ENCODE measurements around the gene ZWILCH.

The ZWILCH gene

DNA sequence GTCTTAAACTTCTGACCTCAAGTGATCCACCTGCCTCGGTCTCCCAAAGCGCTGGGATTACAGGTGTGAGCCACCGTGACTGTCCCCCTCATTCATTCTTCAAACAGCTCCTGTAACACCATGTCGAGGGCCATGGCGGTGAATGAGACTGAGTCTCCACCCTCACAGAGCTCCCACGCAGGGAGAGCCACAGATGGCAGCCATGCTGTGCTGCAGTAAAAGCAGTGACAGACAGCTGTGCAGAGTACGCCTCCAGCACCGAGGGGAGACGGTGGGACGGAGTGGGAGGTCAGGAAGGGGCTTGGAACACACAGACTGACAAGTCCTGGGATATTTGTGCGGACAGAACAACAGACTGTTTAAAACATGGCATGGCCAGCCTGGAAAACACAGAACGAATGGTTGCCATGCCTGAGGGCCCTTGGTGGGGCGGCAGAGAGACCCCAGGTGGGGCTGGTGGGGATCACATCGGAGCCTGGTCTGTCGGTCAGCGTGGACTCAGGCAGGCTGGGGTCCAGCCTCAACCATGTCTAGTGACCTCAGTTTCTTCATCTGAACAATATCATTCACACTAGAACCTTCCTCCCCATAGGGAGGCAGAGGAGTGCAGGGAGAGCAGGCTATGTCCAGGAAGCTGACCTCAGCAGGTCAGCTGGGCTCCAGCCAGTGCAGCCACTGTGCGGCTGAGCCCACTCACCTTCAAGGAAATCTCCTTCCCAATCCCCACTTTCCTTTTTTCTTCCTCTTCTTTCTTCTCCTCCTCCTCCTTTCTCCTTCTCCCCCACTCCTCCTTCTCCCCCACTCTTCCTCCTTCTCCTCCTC, 81.2 kb downstream of the ZWILCH start:
- TF ChIP-seq, protein P1, sequence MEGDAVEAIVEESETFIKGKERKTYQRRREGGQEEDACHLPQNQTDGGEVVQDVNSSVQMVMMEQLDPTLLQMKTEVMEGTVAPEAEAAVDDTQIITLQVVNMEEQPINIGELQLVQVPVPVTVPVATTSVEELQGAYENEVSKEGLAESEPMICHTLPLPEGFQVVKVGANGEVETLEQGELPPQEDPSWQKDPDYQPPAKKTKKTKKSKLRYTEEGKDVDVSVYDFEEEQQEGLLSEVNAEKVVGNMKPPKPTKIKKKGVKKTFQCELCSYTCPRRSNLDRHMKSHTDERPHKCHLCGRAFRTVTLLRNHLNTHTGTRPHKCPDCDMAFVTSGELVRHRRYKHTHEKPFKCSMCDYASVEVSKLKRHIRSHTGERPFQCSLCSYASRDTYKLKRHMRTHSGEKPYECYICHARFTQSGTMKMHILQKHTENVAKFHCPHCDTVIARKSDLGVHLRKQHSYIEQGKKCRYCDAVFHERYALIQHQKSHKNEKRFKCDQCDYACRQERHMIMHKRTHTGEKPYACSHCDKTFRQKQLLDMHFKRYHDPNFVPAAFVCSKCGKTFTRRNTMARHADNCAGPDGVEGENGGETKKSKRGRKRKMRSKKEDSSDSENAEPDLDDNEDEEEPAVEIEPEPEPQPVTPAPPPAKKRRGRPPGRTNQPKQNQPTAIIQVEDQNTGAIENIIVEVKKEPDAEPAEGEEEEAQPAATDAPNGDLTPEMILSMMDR (IDR thresholded peaks at IDR 0.05; ENCODE audit: borderline replicate concordance, extremely low read depth, low read length, poor library complexity, severe bottlenecking) = no peak
- no peak for TF ChIP-seq EZH2 (IDR thresholded peaks at IDR 0.05; ENCODE audit: borderline replicate concordance, low read depth, low read length, severe bottlenecking)
- H3K4me1 ChIP-seq (ENCODE audit: insufficient read depth, low read length) = no peaks in the 10 kb centered on the region
- no peak overlapping the region for H3K4me3 ChIP-seq (ENCODE audit: low read depth in 1 of 2, low read length in 2 of 2)
- H2AFZ ChIP-seq (ENCODE audit: low read depth, low read length) = no peak overlapping the region
- no peaks in the 10 kb centered on the region for H3K9me3 ChIP-seq (ENCODE audit: insufficient read depth, low read length, severe bottlenecking)
- no peaks in the 10 kb centered on the region for H3K79me2 ChIP-seq (ENCODE audit: insufficient read depth, low read length)
- H3K27me3 ChIP-seq (ENCODE audit: insufficient read depth, low read length, poor library complexity) = no peaks in the 10 kb centered on the region
- H3K36me3 ChIP-seq (ENCODE audit: insufficient read depth, low read length) = no peaks in the 10 kb centered on the region
- H3K9ac ChIP-seq (ENCODE audit: low read depth, low read length) = no peak overlapping the region
- ATAC-seq (ENCODE audit: insufficient read depth, low read depth) (no peak), DNase-seq (no peak)
- no peak overlapping the region for H3K4me2 ChIP-seq (ENCODE audit: insufficient read depth, low read length)
- H3K27ac ChIP-seq (ENCODE audit: low read length) = no peak overlapping the region
- H4K20me1 ChIP-seq (ENCODE audit: insufficient read depth, low read length) = no peaks in the 10 kb centered on the region

- H3K27me3 ChIP-seq (ENCODE audit: insufficient read depth, low read length, poor library complexity) = no peaks in the 10 kb centered on the region
- H2AFZ ChIP-seq (ENCODE audit: low read depth, low read length) = no peak overlapping the region
- H3K9ac ChIP-seq (ENCODE audit: low read depth, low read length) = no peak overlapping the region
- DNase-seq (no peak), ATAC-seq (ENCODE audit: insufficient read depth, low read depth) (no peak)
- no peaks in the 10 kb centered on the region for H3K9me3 ChIP-seq (ENCODE audit: insufficient read depth, low read length, severe bottlenecking)
- H3K79me2 ChIP-seq (ENCODE audit: insufficient read depth, low read length) = no peaks in the 10 kb centered on the region
- no peaks in the 10 kb centered on the region for H4K20me1 ChIP-seq (ENCODE audit: insufficient read depth, low read length)
- no peak overlapping the region for H3K4me2 ChIP-seq (ENCODE audit: insufficient read depth, low read length)
- TF ChIP-seq EZH2 (IDR thresholded peaks at IDR 0.05; ENCODE audit: borderline replicate concordance, low read depth, low read length, severe bottlenecking) = no peak
- no peak overlapping the region for H3K4me3 ChIP-seq (ENCODE audit: low read depth in 1 of 2, low read length in 2 of 2)
- H3K4me1 ChIP-seq (ENCODE audit: insufficient read depth, low read length) = no peaks in the 10 kb centered on the region
- H3K27ac ChIP-seq (ENCODE audit: low read length) = no peak overlapping the region
- no peaks in the 10 kb centered on the region for H3K36me3 ChIP-seq (ENCODE audit: insufficient read depth, low read length)
These were observed 81.9 kb downstream of the ZWILCH start for GRCh38 chr15:66587020-66587419.

DNA sequence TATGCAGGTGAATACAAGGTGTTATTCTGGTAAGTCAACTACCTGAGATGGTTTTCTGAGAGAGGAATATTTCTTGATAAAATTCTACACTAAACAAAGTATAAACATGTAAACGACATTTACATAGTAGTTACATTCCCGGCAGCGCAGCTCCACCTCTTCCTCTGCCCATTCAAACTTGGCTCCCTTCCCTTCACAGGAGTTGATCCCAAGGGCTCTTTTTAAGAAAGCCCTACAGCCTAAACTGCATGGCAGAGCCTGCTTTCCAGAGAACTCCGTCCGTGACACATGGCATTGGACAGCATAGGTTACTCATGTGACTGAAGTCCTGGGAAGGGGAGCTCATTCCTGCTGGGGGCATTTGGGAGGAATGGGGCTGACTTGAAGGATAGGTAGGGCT, 82.6 kb downstream of the ZWILCH start:
- Histone ChIP-seq H3K4me3 (ENCODE audit: low read depth in 1 of 2, low read length in 2 of 2) (no peak overlapping the region), H3K4me1 (ENCODE audit: insufficient read depth, low read length) (no peaks in the 10 kb centered on the region), H3K79me2 (ENCODE audit: insufficient read depth, low read length) (no peaks in the 10 kb centered on the region), H3K4me2 (ENCODE audit: insufficient read depth, low read length) (no peak overlapping the region), H4K20me1 (ENCODE audit: insufficient read depth, low read length) (no peaks in the 10 kb centered on the region), H3K9me3 (ENCODE audit: insufficient read depth, low read length, severe bottlenecking) (no peaks in the 10 kb centered on the region), H2AFZ (ENCODE audit: low read depth, low read length) (no peak overlapping the region), H3K36me3 (ENCODE audit: insufficient read depth, low read length) (no peaks in the 10 kb centered on the region), H3K9ac (ENCODE audit: low read depth, low read length) (no peak overlapping the region), H3K27me3 (ENCODE audit: insufficient read depth, low read length, poor library complexity) (no peaks in the 10 kb centered on the region), H3K27ac (ENCODE audit: low read length) (no peak overlapping the region)
- DNase-seq (no peak), ATAC-seq (ENCODE audit: insufficient read depth, low read depth) (no peak)
- TF ChIP-seq EZH2 (IDR thresholded peaks at IDR 0.05; ENCODE audit: borderline replicate concordance, low read depth, low read length, severe bottlenecking) = no peak
- TF ChIP-seq, protein P1 (IDR thresholded peaks at IDR 0.05; ENCODE audit: borderline replicate concordance, extremely low read depth, low read length, poor library complexity, severe bottlenecking) = no peak

DNA sequence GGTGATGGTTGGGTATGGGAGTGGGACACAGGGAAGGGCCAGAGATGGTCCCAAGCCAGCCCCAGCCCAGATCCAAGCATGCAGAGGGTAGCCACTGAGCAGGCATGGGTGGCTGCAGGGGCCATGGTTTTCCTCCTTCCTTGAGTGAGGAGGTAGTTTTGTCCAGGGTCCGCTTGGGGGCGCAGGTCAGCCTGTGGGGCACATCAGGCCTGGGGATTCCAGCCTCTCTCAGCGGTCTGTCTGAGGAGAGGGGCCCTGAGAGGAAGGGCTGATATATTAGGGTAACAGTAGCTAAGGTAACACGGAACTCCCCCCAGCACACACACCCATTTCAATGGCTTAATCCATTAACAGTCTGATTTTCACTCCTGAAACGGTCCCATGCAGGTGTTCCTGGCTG, 83.4 kb downstream of the ZWILCH start:
- no peak overlapping the region for H3K27ac ChIP-seq (ENCODE audit: low read length)
- no peaks in the 10 kb centered on the region for H4K20me1 ChIP-seq (ENCODE audit: insufficient read depth, low read length)
- no peaks in the 10 kb centered on the region for H3K9me3 ChIP-seq (ENCODE audit: insufficient read depth, low read length, severe bottlenecking)
- no peaks in the 10 kb centered on the region for H3K27me3 ChIP-seq (ENCODE audit: insufficient read depth, low read length, poor library complexity)
- H3K4me2 ChIP-seq (ENCODE audit: insufficient read depth, low read length) = no peak overlapping the region
- H3K4me1 ChIP-seq (ENCODE audit: insufficient read depth, low read length) = no peaks in the 10 kb centered on the region
- no peaks in the 10 kb centered on the region for H3K36me3 ChIP-seq (ENCODE audit: insufficient read depth, low read length)
- no peak overlapping the region for H2AFZ ChIP-seq (ENCODE audit: low read depth, low read length)
- no peak overlapping the region for H3K4me3 ChIP-seq (ENCODE audit: low read depth in 1 of 2, low read length in 2 of 2)
- TF ChIP-seq, protein P1 (IDR thresholded peaks at IDR 0.05; ENCODE audit: borderline replicate concordance, extremely low read depth, low read length, poor library complexity, severe bottlenecking) = no peak
- TF ChIP-seq EZH2 (IDR thresholded peaks at IDR 0.05; ENCODE audit: borderline replicate concordance, low read depth, low read length, severe bottlenecking) = no peak
- no peak for DNase-seq
- no peaks in the 10 kb centered on the region for H3K79me2 ChIP-seq (ENCODE audit: insufficient read depth, low read length)
- no peak overlapping the region for H3K9ac ChIP-seq (ENCODE audit: low read depth, low read length)
- no peak for ATAC-seq (ENCODE audit: insufficient read depth, low read depth)
